GM23248 (cell line): Measurements from ENCODE around the gene RC3H1. TPM values are rescaled to one million over a fixed set of nuclear protein-coding genes. Genes with fewer than 3 reads are reported as not detected.
A peak's percentile ranks its signal among the peaks of the same experiment; 100 is the strongest.

ENCODE experiments used
- DNase-seq: peaks from one replicate; pipeline ENCODE4 v3.0.0-alpha.2; 2015
- H2AFZ ChIP-seq: fragments of 200-600 bp; sonication (generic); 2 replicates; pipeline ENCODE4 v1.6.1; 2016; ENCODE audit warnings: antibody characterized with exemption
- H3F3A ChIP-seq: fragments of 200-600 bp; sonication (generic); 2 replicates; pipeline ENCODE4 v1.6.1; 2016; ENCODE audit warnings: mild to moderate bottlenecking, antibody characterized with exemption, mixed run types; ENCODE audit not compliant: insufficient read depth
- H3K27ac ChIP-seq: fragments of 200-600 bp; sonication (generic); 2 replicates; pipeline ENCODE4 v1.5.1; 2016; ENCODE audit warnings: mild to moderate bottlenecking
- H3K27me3 ChIP-seq: fragments of 200-600 bp; sonication (generic); replicated peaks from 2 replicates; pipeline ENCODE4 v1.6.1; 2016; ENCODE audit warnings: mild to moderate bottlenecking; ENCODE audit not compliant: insufficient read depth
- H3K36me3 ChIP-seq: fragments of 200-600 bp; sonication (generic); 2 replicates; pipeline ENCODE4 v1.6.1; 2016; ENCODE audit warnings: low read depth, mild to moderate bottlenecking
- H3K4me1 ChIP-seq: fragments of 200-600 bp; sonication (generic); 2 replicates; pipeline ENCODE4 v1.6.1; 2016; ENCODE audit warnings: mild to moderate bottlenecking; ENCODE audit not compliant: insufficient read depth
- H3K4me2 ChIP-seq: fragments of 200-600 bp; sonication (generic); one replicate; pipeline ENCODE4 v1.6.1; 2016; ENCODE audit warnings: mild to moderate bottlenecking; ENCODE audit not compliant: unreplicated experiment
- H3K4me3 ChIP-seq: fragments of 200-600 bp; sonication (generic); 2 replicates; pipeline ENCODE4 v1.5.1; 2016; ENCODE audit warnings: mild to moderate bottlenecking
- H3K79me2 ChIP-seq: fragments of 200-600 bp; sonication (generic); 2 replicates; pipeline ENCODE4 v1.6.1; 2016; ENCODE audit warnings: mild to moderate bottlenecking; ENCODE audit not compliant: insufficient read depth
- H3K9ac ChIP-seq: fragments of 200-600 bp; sonication (generic); 2 replicates; pipeline ENCODE4 v1.6.1; 2016; ENCODE audit warnings: mild to moderate bottlenecking
- H3K9me2 ChIP-seq: fragments of 200-600 bp; sonication (generic); 2 replicates; pipeline ENCODE4 v1.6.1; 2016; ENCODE audit warnings: mixed run types, mild to moderate bottlenecking, moderate library complexity; ENCODE audit not compliant: insufficient read depth
- H3K9me3 ChIP-seq: fragments of 200-600 bp; sonication (generic); one replicate; pipeline ENCODE4 v1.6.1; 2017; ENCODE audit warnings: low read depth
- H4K20me1 ChIP-seq: fragments of 200-600 bp; sonication (generic); 2 replicates; pipeline ENCODE4 v1.6.0; 2016; ENCODE audit not compliant: insufficient read depth
- EZH2 ChIP-seq: fragments of 200-600 bp; sonication (generic); IDR thresholded peaks from 2 replicates; pipeline ENCODE4 v1.6.1; 2018; ENCODE audit warnings: antibody characterized with exemption, mild to moderate bottlenecking; ENCODE audit not compliant: insufficient read depth, poor library complexity, severe bottlenecking
- EZH2phosphoT487 ChIP-seq: fragments of 200-600 bp; sonication (generic); IDR thresholded peaks from 2 replicates; pipeline ENCODE4 v1.6.1; 2018; ENCODE audit warnings: antibody characterized with exemption, moderate library complexity, mild to moderate bottlenecking, low read depth; ENCODE audit not compliant: insufficient read depth
- WGBS, 2 experiments: methylation state at CpG; one replicate each; pipeline ENCODE4 v1.1.6; 2015 to 2017; ENCODE audit warnings: low lambda C conversion rate in 2 of 2, low coverage in 1 of 2; ENCODE audit errors: missing lambda C conversion rate in 2 of 2; 5-methylcytosine and 5-hydroxymethylcytosine counted together
- in situ Hi-C: fragments of 300-500 bp; cut with MboI; formaldehyde crosslinking; loops from 2 replicates; pipeline ENCODE4 v1.15.0; 2020
- polyA plus RNA-seq: library from polyadenylated mRNA; unstranded; fragments of >200 nt; fragmentation: Nextera tagmentation; extraction: Ambion mirVana; gene quantifications from 2 replicates; pipeline ENCODE4 v1.2.1, GENCODE V29; 2016
- total RNA-seq: library from RNA; depleted of rRNA; stranded (reverse); fragments of >200 nt; shearing (Covaris generic); gene quantifications from 2 replicates; pipeline ENCODE4 v1.2.3, GENCODE V29; 2014

The RC3H1 gene
- total and polyA plus RNA-seq, 2 experiments from 2014 or later = 5.9 to 18.9 TPM

DNA sequence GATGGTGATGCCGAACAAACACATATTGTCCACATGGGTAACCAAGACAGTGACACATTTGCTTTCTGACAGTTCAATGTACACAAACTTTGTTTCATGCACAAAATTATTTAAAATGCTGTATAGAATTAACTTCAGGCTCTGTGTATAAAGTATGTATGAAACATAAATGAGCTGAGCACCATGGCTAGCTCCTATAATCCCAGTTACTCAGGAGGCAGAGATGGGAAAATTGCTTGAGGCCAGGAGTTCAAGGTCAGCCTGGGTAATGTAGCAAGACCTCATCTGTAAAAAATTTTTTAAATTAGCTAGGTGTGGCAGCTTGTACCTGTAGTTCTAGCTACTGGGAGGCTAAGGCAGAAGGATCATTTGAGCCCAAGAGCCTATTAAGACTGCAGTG lies 19.2 kb upstream of the RC3H1 start:
- H3K4me3 ChIP-seq = no peak overlapping the region
- H2AFZ ChIP-seq = no peak overlapping the region
- TF ChIP-seq EZH2 = no peak
- TF ChIP-seq EZH2phosphoT487 = no peak
- no peaks in the 10 kb centered on the region for H3K36me3 ChIP-seq
- WGBS, 2 experiments = 95 to 100% methylated on average over 1 of the region's 1 CpG
- no peaks in the 10 kb centered on the region for H4K20me1 ChIP-seq
- no peak overlapping the region for H3K9ac ChIP-seq
- in situ Hi-C loops = no loop called here
- no peaks in the 10 kb centered on the region for H3K79me2 ChIP-seq
- H3K27me3 ChIP-seq = no peaks in the 10 kb centered on the region
- H3F3A ChIP-seq = peaks cover 16% of the 10 kb centered on the region
- H3K27ac ChIP-seq = no peak overlapping the region
- no peak for DNase-seq
- no peaks in the 10 kb centered on the region for H3K9me3 ChIP-seq
- H3K9me2 ChIP-seq = no peaks in the 10 kb centered on the region
- no peak overlapping the region for H3K4me2 ChIP-seq
- H3K4me1 ChIP-seq = peaks cover 4% of the 10 kb centered on the region

GRCh38 chr1:174040387-174040786 lies 18.2 kb upstream of the RC3H1 start:
- Histone ChIP-seq H3K27ac (peak overlapping the region; percentile 1; the same call in 1 of the 2 replicates), H3K4me1 (peaks cover 4% of the 10 kb centered on the region), H3F3A (peaks cover 16% of the 10 kb centered on the region), H3K9me2 (no peaks in the 10 kb centered on the region), H3K79me2 (no peaks in the 10 kb centered on the region), H3K36me3 (no peaks in the 10 kb centered on the region), H3K4me3 (no peak overlapping the region), H2AFZ (no peak overlapping the region), H4K20me1 (no peaks in the 10 kb centered on the region), H3K9ac (no peak overlapping the region), H3K9me3 (no peaks in the 10 kb centered on the region), H3K4me2 (no peak overlapping the region), H3K27me3 (no peaks in the 10 kb centered on the region)
- in situ Hi-C loops = no loop called here
- WGBS, 2 experiments = 39 to 53% methylated on average over 2 of the region's 2 CpGs
- DNase-seq = peak; percentile 94
- TF ChIP-seq EZH2phosphoT487 (no peak), EZH2 (no peak)

GRCh38 chr1:174039027-174039426 lies 16.9 kb upstream of the RC3H1 start:
- Histone ChIP-seq H2AFZ (no peak overlapping the region), H3K36me3 (no peaks in the 10 kb centered on the region), H3K9ac (no peak overlapping the region), H3K4me3 (no peak overlapping the region), H3K9me2 (no peaks in the 10 kb centered on the region), H3K27me3 (no peaks in the 10 kb centered on the region), H3K27ac (no peak overlapping the region), H3K79me2 (no peaks in the 10 kb centered on the region), H3F3A (peaks cover 16% of the 10 kb centered on the region), H4K20me1 (no peaks in the 10 kb centered on the region), H3K4me2 (no peak overlapping the region), H3K4me1 (peaks cover 4% of the 10 kb centered on the region), H3K9me3 (no peaks in the 10 kb centered on the region)
- in situ Hi-C loops = no loop called here
- WGBS, 2 experiments = 55 to 67% methylated on average over 1 of the region's 1 CpG
- peak; percentile 28 for DNase-seq
- TF ChIP-seq EZH2 (no peak), EZH2phosphoT487 (no peak)

- no peaks in the 10 kb centered on the region for H4K20me1 ChIP-seq
- H2AFZ ChIP-seq = no peak overlapping the region
- TF ChIP-seq EZH2phosphoT487 (no peak), EZH2 (no peak)
- H3K9ac ChIP-seq = no peak overlapping the region
- H3K79me2 ChIP-seq = no peaks in the 10 kb centered on the region
- H3K4me3 ChIP-seq = no peak overlapping the region
- H3K36me3 ChIP-seq = no peaks in the 10 kb centered on the region
- H3K4me2 ChIP-seq = no peak overlapping the region
- H3K27me3 ChIP-seq = no peaks in the 10 kb centered on the region
- no peak overlapping the region for H3K27ac ChIP-seq
- H3F3A ChIP-seq = peaks cover 16% of the 10 kb centered on the region
- no peaks in the 10 kb centered on the region for H3K9me3 ChIP-seq
- DNase-seq = no peak
- peaks cover 4% of the 10 kb centered on the region for H3K4me1 ChIP-seq
- in situ Hi-C loops = no loop called here
- H3K9me2 ChIP-seq = no peaks in the 10 kb centered on the region
Measured at GRCh38 chr1:174036798-174037197, 14.6 kb upstream of the RC3H1 start.

GRCh38 chr1:174036204-174036603 lies 14.0 kb upstream of the RC3H1 start:
- H3K9me3 ChIP-seq = no peaks in the 10 kb centered on the region
- H3K27me3 ChIP-seq = no peaks in the 10 kb centered on the region
- TF ChIP-seq EZH2 = no peak
- TF ChIP-seq EZH2phosphoT487 = no peak
- peaks cover 4% of the 10 kb centered on the region for H3K4me1 ChIP-seq
- no peak overlapping the region for H2AFZ ChIP-seq
- 66 to 86% methylated on average over 2 of the region's 2 CpGs for WGBS, 2 experiments
- H3K4me3 ChIP-seq = no peak overlapping the region
- H3K36me3 ChIP-seq = no peaks in the 10 kb centered on the region
- no peak overlapping the region for H3K4me2 ChIP-seq
- DNase-seq = no peak
- H3K79me2 ChIP-seq = no peaks in the 10 kb centered on the region
- no peak overlapping the region for H3K27ac ChIP-seq
- H3K9ac ChIP-seq = no peak overlapping the region
- no peaks in the 10 kb centered on the region for H3K9me2 ChIP-seq
- H4K20me1 ChIP-seq = no peaks in the 10 kb centered on the region
- in situ Hi-C loops = no loop called here
- peaks cover 15% of the 10 kb centered on the region for H3F3A ChIP-seq
